ENCODE results near the gene SKIDA1. TPM values are rescaled to one million over a fixed set of nuclear protein-coding genes. Genes with fewer than 3 reads are reported as not detected.
A peak's percentile ranks its signal among the peaks of the same experiment; 100 is the strongest.
"Not testable (repeated sequence)": the region's sequence is repeated elsewhere in the genome, so short reads cannot be mapped to it uniquely, and the experiment has no call there.

SKIDA1 gene
- total RNA-seq: 1 to 10 TPM; 1.4 to 1.6 TPM
- polyA plus RNA-seq: under 1 TPM; 0.10 to 0.24 TPM
- long read RNA-seq, donor 1, full-length matches to known transcripts: 1 of 1 reads
- long read RNA-seq, donor 1, partial matches to known transcripts: 0 of 1 reads
- long read RNA-seq, donor 1, other reads (novel, unspliced or antisense): 0 of 1 reads
- long read RNA-seq, donor 2: 0 reads
- long read RNA-seq, donor 3, partial matches to known transcripts: 5 of 5 reads
- long read RNA-seq, donor 3, other reads (novel, unspliced or antisense): 0 of 5 reads
- long read RNA-seq, donor 4, partial matches to known transcripts: 15 of 15 reads
- long read RNA-seq, donor 4, other reads (novel, unspliced or antisense): 0 of 15 reads
- long read RNA-seq, donor 5, partial matches to known transcripts: 7 of 12 reads
- long read RNA-seq, donor 5, other reads (novel, unspliced or antisense): 5 of 12 reads

DNA sequence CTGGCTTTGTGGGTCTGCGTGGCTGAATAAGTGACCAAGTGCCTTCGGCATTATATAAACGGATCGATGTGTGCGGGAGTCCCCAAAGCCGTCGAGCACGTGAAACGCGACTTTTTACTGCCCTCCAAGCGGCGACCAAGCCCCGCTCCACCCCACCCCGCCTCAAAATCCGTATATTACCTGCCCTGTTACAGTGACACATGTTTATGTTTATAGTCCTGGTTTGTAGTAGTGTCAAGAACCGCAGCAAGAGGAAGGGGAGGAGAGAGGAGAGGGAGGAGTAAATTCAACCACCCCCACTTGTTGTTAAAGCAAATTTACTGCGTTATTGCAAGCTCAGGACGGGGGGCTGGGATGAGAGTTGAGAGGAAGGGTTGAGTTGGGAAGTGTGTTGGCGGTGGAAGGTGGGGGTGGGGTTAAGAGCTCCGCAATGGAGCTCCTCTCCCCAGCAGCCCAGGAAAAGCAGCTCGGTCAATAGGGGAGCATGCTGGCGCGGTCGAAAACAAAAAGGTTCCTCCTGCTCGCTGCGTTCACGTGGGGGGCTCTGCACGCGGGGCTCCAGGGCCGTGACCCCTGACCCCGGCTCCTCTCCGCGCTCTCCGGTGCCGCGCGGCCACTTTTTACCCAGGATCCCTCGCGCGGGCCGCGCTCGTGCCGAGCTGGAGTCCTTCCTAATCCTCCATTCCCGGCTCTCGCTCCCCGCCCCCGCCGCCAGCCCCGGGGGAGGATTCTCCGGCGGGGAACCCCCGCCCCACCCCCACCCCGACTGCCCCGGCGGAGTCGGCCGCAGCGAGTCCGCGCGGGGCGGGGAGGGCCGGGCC is at the start of gene SKIDA1:
Gene SKIDA1 (minus strand): TSS at position 316 of the 821 bp plus-strand sequence. CDS start 7,860 bp downstream, outside the sequence.
- Histone ChIP-seq H3K9me3 (ENCODE audit: control insufficient read depth in 4 of 4, insufficient read depth in 3 of 4, low read length in 3 of 4) (no peaks in the 10 kb centered on the region), H3K4me1 (ENCODE audit: control insufficient read depth in 5 of 5, insufficient read depth in 5 of 5, low read length in 5 of 5) (peaks cover 0 to 61% (median 14%) of the 10 kb centered on the region in 5 donors)

DNA sequence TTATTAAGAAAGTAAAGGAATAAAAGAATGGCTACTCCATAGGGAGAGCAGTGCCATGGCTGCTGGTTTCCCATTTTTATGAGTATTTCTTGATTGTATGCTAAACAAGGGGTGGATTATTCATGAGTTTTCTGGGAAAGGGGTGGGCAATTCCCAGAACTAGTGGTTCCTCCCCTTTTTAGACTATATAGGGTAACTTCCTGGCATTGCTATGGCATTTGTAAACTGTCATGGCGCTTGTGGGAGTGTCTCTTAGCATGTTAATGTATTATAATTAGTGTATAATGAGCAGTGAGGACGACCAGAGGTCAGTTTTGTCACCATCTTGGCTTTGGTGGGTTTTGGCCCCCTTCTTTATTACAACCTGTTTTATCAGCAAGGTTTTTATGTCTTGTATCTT is 49.0 kb upstream of the SKIDA1 start:
- H3K27me3 ChIP-seq (ENCODE audit: control insufficient read depth in 3 of 3, insufficient read depth in 3 of 3, low read length in 2 of 3); DNase-seq; H3K27ac ChIP-seq (ENCODE audit: low read depth in 1 of 2, low read length in 1 of 2); H3K9me3 ChIP-seq (ENCODE audit: control insufficient read depth in 4 of 4, insufficient read depth in 3 of 4, low read length in 3 of 4); H3K4me3 ChIP-seq; H3K4me1 ChIP-seq (ENCODE audit: control insufficient read depth in 5 of 5, insufficient read depth in 5 of 5, low read length in 5 of 5); H3K9ac ChIP-seq (ENCODE audit: insufficient read depth in 1 of 2, low read length in 2 of 2); ATAC-seq (ENCODE audit: insufficient read depth, low FRiP score); H3K36me3 ChIP-seq (ENCODE audit: control insufficient read depth in 4 of 4, insufficient read depth in 4 of 4, low read length in 4 of 4): not testable (repeated sequence)
- WGBS, 2 donors: 98 to 100% methylated on average over 2 of the region's 2 CpGs

More for the DNA sequence above, at the start of gene SKIDA1:
- Histone ChIP-seq H3K9ac (ENCODE audit: insufficient read depth in 1 of 2, low read length in 2 of 2) (peak within 1 kb of the TSS; percentile 85 to 99), H3K27me3 (ENCODE audit: control insufficient read depth in 3 of 3, insufficient read depth in 3 of 3, low read length in 2 of 3) (no peaks in the 10 kb centered on the region), H3K27ac (ENCODE audit: low read depth in 1 of 2, low read length in 1 of 2) (peak within 1 kb of the TSS; percentile 97 to 98), H3K36me3 (ENCODE audit: control insufficient read depth in 4 of 4, insufficient read depth in 4 of 4, low read length in 4 of 4) (no peaks in the 10 kb centered on the region), H3K4me3 (peak within 1 kb of the TSS; percentile 58)
- TF ChIP-seq, protein P1, sequence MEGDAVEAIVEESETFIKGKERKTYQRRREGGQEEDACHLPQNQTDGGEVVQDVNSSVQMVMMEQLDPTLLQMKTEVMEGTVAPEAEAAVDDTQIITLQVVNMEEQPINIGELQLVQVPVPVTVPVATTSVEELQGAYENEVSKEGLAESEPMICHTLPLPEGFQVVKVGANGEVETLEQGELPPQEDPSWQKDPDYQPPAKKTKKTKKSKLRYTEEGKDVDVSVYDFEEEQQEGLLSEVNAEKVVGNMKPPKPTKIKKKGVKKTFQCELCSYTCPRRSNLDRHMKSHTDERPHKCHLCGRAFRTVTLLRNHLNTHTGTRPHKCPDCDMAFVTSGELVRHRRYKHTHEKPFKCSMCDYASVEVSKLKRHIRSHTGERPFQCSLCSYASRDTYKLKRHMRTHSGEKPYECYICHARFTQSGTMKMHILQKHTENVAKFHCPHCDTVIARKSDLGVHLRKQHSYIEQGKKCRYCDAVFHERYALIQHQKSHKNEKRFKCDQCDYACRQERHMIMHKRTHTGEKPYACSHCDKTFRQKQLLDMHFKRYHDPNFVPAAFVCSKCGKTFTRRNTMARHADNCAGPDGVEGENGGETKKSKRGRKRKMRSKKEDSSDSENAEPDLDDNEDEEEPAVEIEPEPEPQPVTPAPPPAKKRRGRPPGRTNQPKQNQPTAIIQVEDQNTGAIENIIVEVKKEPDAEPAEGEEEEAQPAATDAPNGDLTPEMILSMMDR (IDR thresholded peaks at IDR 0.05; ENCODE audit: control extremely low read depth, extremely low read depth): no peak
- 1% methylated on average over 55 to 64 of the region's 64 CpGs for WGBS, 2 donors
- DNase-seq (peak; percentile 94 to 99 (median 98)), ATAC-seq (ENCODE audit: insufficient read depth, low FRiP score) (peak; percentile 84)

DNA sequence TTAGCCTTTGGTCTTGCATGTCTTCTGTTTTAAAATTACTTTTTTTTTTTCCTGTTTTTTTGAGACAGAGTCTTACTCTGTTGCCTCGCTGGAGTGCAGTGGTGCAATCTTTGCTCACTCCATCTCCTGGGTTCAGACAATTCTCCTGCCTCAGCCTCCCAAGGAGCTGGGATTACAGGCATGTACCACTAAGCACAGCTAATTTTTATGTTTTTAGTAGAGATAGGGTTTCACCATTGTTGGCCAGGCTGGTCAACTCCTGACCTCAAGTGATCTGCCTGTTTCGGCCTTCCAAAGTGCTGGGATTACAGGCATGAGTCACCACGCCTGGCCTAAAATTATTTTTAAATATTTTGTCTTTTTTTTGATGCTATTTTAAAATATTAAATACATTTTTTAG is 47.1 kb upstream of the SKIDA1 start:
- no peak for DNase-seq
- Histone ChIP-seq H3K36me3 (ENCODE audit: control insufficient read depth in 4 of 4, insufficient read depth in 4 of 4, low read length in 4 of 4) (peaks cover 0 to 4% (median 1%) of the 10 kb centered on the region in 4 donors), H3K4me1 (ENCODE audit: control insufficient read depth in 5 of 5, insufficient read depth in 5 of 5, low read length in 5 of 5) (peaks cover 0 to 8% (median 0%) of the 10 kb centered on the region in 5 donors), H3K27me3 (ENCODE audit: control insufficient read depth in 3 of 3, insufficient read depth in 3 of 3, low read length in 2 of 3) (no peaks in the 10 kb centered on the region), H3K9me3 (ENCODE audit: control insufficient read depth in 4 of 4, insufficient read depth in 3 of 4, low read length in 3 of 4) (no peaks in the 10 kb centered on the region), H3K4me3 (no peak overlapping the region), H3K27ac (ENCODE audit: low read depth in 1 of 2, low read length in 1 of 2) (no peak overlapping the region), H3K9ac (ENCODE audit: insufficient read depth in 1 of 2, low read length in 2 of 2) (no peak overlapping the region)
- WGBS, 2 donors: 75 to 76% methylated on average over 3 of the region's 3 CpGs
- TF ChIP-seq, protein P1 (IDR thresholded peaks at IDR 0.05; ENCODE audit: control extremely low read depth, extremely low read depth): no peak
- no peak for ATAC-seq (ENCODE audit: insufficient read depth, low FRiP score)

Measured in lung (tissue), 16 donors.